Calu3 (cell line): ENCODE data around the gene KANK4. TPM values are rescaled to one million over a fixed set of nuclear protein-coding genes. Genes with fewer than 3 reads are reported as not detected.

Experiments
- BruUV-seq: library from RNA; stranded (reverse); fragments of 400-500 nt; replicated peaks from 2 replicates; lab custom pipeline; 2021; lab: Mats Ljungman, UMichigan
- CTCF ChIA-PET: fragments of 300-600 bp; sonication (Branson Sonifier 250); formaldehyde crosslinking; loops from one replicate; lab custom pipeline; 2022; ENCODE audit warnings: antibody characterized with exemption; lab: Charles Lee
- DNase-seq: peaks from one replicate; pipeline ENCODE4 v3.0.0; 2022
- H3K27ac Mint-ChIP-seq: one replicate; pipeline ENCODE4 v1.8.0; 2022; ENCODE audit warnings: mixed read lengths; ENCODE audit not compliant: unreplicated experiment
- H3K27me3 Mint-ChIP-seq: one replicate; pipeline ENCODE4 v1.8.0; 2022; ENCODE audit warnings: mixed read lengths; ENCODE audit not compliant: unreplicated experiment
- H3K36me3 Mint-ChIP-seq: one replicate; pipeline ENCODE4 v1.8.0; 2022; ENCODE audit warnings: mild to moderate bottlenecking, moderate library complexity, mixed read lengths; ENCODE audit not compliant: insufficient read depth, unreplicated experiment
- H3K4me1 Mint-ChIP-seq: one replicate; pipeline ENCODE4 v1.8.0; 2022; ENCODE audit warnings: mild to moderate bottlenecking, low read depth, mixed read lengths; ENCODE audit not compliant: unreplicated experiment
- H3K4me3 Mint-ChIP-seq: one replicate; pipeline ENCODE4 v1.8.0; 2022; ENCODE audit warnings: mild to moderate bottlenecking, low read depth, moderate library complexity, mixed read lengths; ENCODE audit not compliant: unreplicated experiment
- H3K9me3 Mint-ChIP-seq: one replicate; pipeline ENCODE4 v1.8.0; 2022; ENCODE audit warnings: low read depth, mixed read lengths; ENCODE audit not compliant: unreplicated experiment
- intact Hi-C: fragments of 100-400 bp; cut with micrococcal nuclease; formaldehyde crosslinking; loops from one replicate; pipeline ENCODE4 v1.10.0; 2022; ENCODE audit not compliant: unreplicated experiment
- total RNA-seq: library from RNA; stranded (reverse); gene quantifications from 2 replicates; pipeline ENCODE4 v1.2.3, GENCODE V29; 2022
- TF ChIP-seq, protein P1 (sequence below): fragments of 200-600 bp; IDR thresholded peaks from one replicate; pipeline ENCODE4 v1.8.0; 2022; ENCODE audit warnings: antibody characterized with exemption; ENCODE audit not compliant: unreplicated experiment

KANK4 gene
- total RNA-seq, 1 experiment from 2014 or later = not detected

- no peak overlapping the region for H3K4me3 Mint-ChIP-seq
These were observed 131.1 kb downstream of the KANK4 start for GRCh38 chr1:62188111-62188510.

DNA sequence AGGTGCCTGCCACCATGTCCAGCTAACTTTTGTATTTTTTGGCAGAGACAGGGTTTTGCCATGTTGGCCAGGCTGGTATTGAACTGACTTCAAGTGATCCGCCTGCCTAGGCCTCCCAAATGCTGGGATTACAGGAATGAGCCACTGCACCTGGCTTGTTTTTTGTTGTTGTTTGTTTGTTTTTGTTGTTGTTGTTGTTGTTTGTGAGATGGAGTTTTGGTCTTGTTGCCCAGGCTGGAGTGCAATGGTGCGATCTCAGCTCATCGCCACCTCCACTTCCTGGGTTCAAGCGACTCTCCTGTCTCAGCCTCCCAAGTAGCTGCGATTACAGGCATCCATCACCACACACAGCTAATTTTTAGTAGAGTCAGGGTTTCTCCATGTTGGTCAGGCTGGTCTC, 131.7 kb downstream of the KANK4 start:
- no peak for DNase-seq
- no TSS peak for BruUV-seq
- TF ChIP-seq, protein P1, sequence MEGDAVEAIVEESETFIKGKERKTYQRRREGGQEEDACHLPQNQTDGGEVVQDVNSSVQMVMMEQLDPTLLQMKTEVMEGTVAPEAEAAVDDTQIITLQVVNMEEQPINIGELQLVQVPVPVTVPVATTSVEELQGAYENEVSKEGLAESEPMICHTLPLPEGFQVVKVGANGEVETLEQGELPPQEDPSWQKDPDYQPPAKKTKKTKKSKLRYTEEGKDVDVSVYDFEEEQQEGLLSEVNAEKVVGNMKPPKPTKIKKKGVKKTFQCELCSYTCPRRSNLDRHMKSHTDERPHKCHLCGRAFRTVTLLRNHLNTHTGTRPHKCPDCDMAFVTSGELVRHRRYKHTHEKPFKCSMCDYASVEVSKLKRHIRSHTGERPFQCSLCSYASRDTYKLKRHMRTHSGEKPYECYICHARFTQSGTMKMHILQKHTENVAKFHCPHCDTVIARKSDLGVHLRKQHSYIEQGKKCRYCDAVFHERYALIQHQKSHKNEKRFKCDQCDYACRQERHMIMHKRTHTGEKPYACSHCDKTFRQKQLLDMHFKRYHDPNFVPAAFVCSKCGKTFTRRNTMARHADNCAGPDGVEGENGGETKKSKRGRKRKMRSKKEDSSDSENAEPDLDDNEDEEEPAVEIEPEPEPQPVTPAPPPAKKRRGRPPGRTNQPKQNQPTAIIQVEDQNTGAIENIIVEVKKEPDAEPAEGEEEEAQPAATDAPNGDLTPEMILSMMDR = no peak
- intact Hi-C loops = no loop called here
- H3K27me3 Mint-ChIP-seq = peaks cover 5% of the 10 kb centered on the region
- H3K9me3 Mint-ChIP-seq = no peaks in the 10 kb centered on the region
- CTCF ChIA-PET = no interaction called here
- no peak overlapping the region for H3K4me3 Mint-ChIP-seq
- no peaks in the 10 kb centered on the region for H3K4me1 Mint-ChIP-seq
- H3K36me3 Mint-ChIP-seq = no peaks in the 10 kb centered on the region
- H3K27ac Mint-ChIP-seq = no peak overlapping the region

More at GRCh38 chr1:62188111-62188510, 131.1 kb downstream of the KANK4 start:
- Mint-ChIP-seq H3K36me3 (no peaks in the 10 kb centered on the region), H3K27ac (no peak overlapping the region), H3K4me1 (no peaks in the 10 kb centered on the region), H3K9me3 (no peaks in the 10 kb centered on the region), H3K27me3 (no peaks in the 10 kb centered on the region)
- BruUV-seq = no TSS peak
- CTCF ChIA-PET = no interaction called here
- DNase-seq = no peak
- intact Hi-C loops = no loop called here
- TF ChIP-seq, protein P1 = no peak

Other genes with a start within 250 kb of the KANK4 start
- gene L1TD1, start 124.6 kb downstream of the KANK4 start, total RNA-seq = not detected in 2 replicates
- 44.7 and 49.8 TPM in 2 replicates for gene USP1, start 117.6 kb upstream of the KANK4 start, total RNA-seq